SK-N-SH treated with all-trans-retinoic acid at 6 μM for 48 hours (cell line): ENCODE results near the gene COPG2.

Experiments used
- ATAC-seq: fragments of 200-7000 bp; cut with Tn5 transposase; 3 replicates; pipeline ENCODE4 v1.9.1; 2020; ENCODE audit warnings: mild to moderate bottlenecking, moderate library complexity
- ARNTL ChIP-seq: fragments of 450-650 bp; formaldehyde crosslinking; IDR thresholded peaks from 2 replicates; pipeline ENCODE4 v1.5.0; 2020; ENCODE audit warnings: low read depth, mild to moderate bottlenecking, moderate library complexity, borderline replicate concordance
- BACH2 ChIP-seq: fragments of 250-450 bp; sonication (Bioruptor Pico); IDR thresholded peaks from 2 replicates; pipeline ENCODE4 v1.9.0; 2021; ENCODE audit warnings: mild to moderate bottlenecking, borderline replicate concordance
- CSDC2 ChIP-seq: fragments of 250-450 bp; sonication (Bioruptor Pico); IDR thresholded peaks from 2 replicates; pipeline ENCODE4 v1.5.0; 2020; ENCODE audit warnings: mild to moderate bottlenecking, moderate library complexity
- ESRRG ChIP-seq: fragments of 250-450 bp; sonication (Bioruptor Pico); IDR thresholded peaks from 2 replicates; pipeline ENCODE4 v1.6.1; 2021; ENCODE audit warnings: mild to moderate bottlenecking
- GLIS3 ChIP-seq: fragments of 250-450 bp; sonication (Bioruptor Pico); IDR thresholded peaks from 2 replicates; pipeline ENCODE4 v1.5.0; 2020; ENCODE audit warnings: mild to moderate bottlenecking, moderate library complexity
- ISL1 ChIP-seq: fragments of 250-450 bp; sonication (Bioruptor Pico); IDR thresholded peaks from 2 replicates; pipeline ENCODE4 v2.1.2; 2022; ENCODE audit warnings: mild to moderate bottlenecking, moderate library complexity
- OSR1 ChIP-seq: fragments of 250-450 bp; sonication (Bioruptor Pico); IDR thresholded peaks from 2 replicates; pipeline ENCODE4 v1.8.0; 2022; ENCODE audit warnings: moderate library complexity, mild to moderate bottlenecking, inconsistent platforms
- PPARA ChIP-seq: fragments of 250-450 bp; sonication (Bioruptor Pico); IDR thresholded peaks from 2 replicates; pipeline ENCODE4 v1.5.0; 2020; ENCODE audit warnings: mild to moderate bottlenecking, borderline replicate concordance
- RARB ChIP-seq: fragments of 250-450 bp; sonication (Bioruptor Pico); IDR thresholded peaks from 2 replicates; pipeline ENCODE4 v1.8.0; 2021; ENCODE audit warnings: mild to moderate bottlenecking, moderate library complexity
- SNAI2 ChIP-seq: fragments of 250-450 bp; sonication (Bioruptor Pico); IDR thresholded peaks from 2 replicates; pipeline ENCODE4 v1.5.0; 2020; ENCODE audit warnings: mild to moderate bottlenecking, moderate library complexity
- TCF4 ChIP-seq: fragments of 250-450 bp; sonication (Bioruptor Pico); IDR thresholded peaks from 2 replicates; pipeline ENCODE4 v1.8.0; 2021; ENCODE audit warnings: mild to moderate bottlenecking, moderate library complexity, borderline replicate concordance
- TOX ChIP-seq: fragments of 250-450 bp; sonication (Bioruptor Pico); IDR thresholded peaks from 2 replicates; pipeline ENCODE4 v1.8.0; 2021; ENCODE audit warnings: mild to moderate bottlenecking, moderate library complexity, borderline replicate concordance
- ZC3H10 ChIP-seq: fragments of 250-450 bp; sonication (Bioruptor Pico); IDR thresholded peaks from 2 replicates; pipeline ENCODE4 v1.5.1; 2021; ENCODE audit warnings: mild to moderate bottlenecking, moderate library complexity
- ZFP3 ChIP-seq: fragments of 250-450 bp; sonication (Bioruptor Pico); IDR thresholded peaks from 2 replicates; pipeline ENCODE4 v1.5.0; 2020; ENCODE audit warnings: mild to moderate bottlenecking, moderate library complexity
- ZFP30 ChIP-seq: fragments of 450-650 bp; formaldehyde crosslinking; IDR thresholded peaks from 2 replicates; pipeline ENCODE4 v1.5.0; 2022; ENCODE audit warnings: mild to moderate bottlenecking, moderate library complexity
- ZNF565 ChIP-seq: fragments of 450-650 bp; formaldehyde crosslinking; conservative IDR thresholded peaks from 2 replicates; pipeline ENCODE4 v1.5.0; 2020; ENCODE audit warnings: low read depth, mild to moderate bottlenecking, moderate library complexity
- ZNF70 ChIP-seq: fragments of 450-650 bp; formaldehyde crosslinking; IDR thresholded peaks from 2 replicates; pipeline ENCODE4 v1.5.0; 2020; ENCODE audit warnings: mild to moderate bottlenecking, moderate library complexity
- ZNF8 ChIP-seq: fragments of 450-650 bp; formaldehyde crosslinking; IDR thresholded peaks from 2 replicates; pipeline ENCODE4 v1.5.0; 2020; ENCODE audit warnings: mild to moderate bottlenecking, moderate library complexity
- TF ChIP-seq, protein P1 (sequence below): fragments of 250-450 bp; sonication (Bioruptor Pico); IDR thresholded peaks from 2 replicates; pipeline ENCODE4 v1.5.0; 2020; ENCODE audit warnings: mild to moderate bottlenecking, moderate library complexity
- TF ChIP-seq, protein P2 (sequence below): fragments of 250-450 bp; sonication (Bioruptor Pico); IDR thresholded peaks from 2 replicates; pipeline ENCODE4 v1.8.0; 2021; ENCODE audit warnings: low read depth, mild to moderate bottlenecking, moderate library complexity, borderline replicate concordance
- TF ChIP-seq, protein P3 (sequence below): fragments of 250-450 bp; sonication (Bioruptor Pico); IDR thresholded peaks from 2 replicates; pipeline ENCODE4 v1.8.0; 2020; ENCODE audit warnings: mild to moderate bottlenecking, moderate library complexity, borderline replicate concordance
- TF ChIP-seq, protein P4 (sequence below): fragments of 250-450 bp; sonication (Bioruptor Pico); IDR thresholded peaks from 2 replicates; pipeline ENCODE4 v1.5.1; 2021; ENCODE audit warnings: mild to moderate bottlenecking, moderate library complexity

COPG2 gene

DNA sequence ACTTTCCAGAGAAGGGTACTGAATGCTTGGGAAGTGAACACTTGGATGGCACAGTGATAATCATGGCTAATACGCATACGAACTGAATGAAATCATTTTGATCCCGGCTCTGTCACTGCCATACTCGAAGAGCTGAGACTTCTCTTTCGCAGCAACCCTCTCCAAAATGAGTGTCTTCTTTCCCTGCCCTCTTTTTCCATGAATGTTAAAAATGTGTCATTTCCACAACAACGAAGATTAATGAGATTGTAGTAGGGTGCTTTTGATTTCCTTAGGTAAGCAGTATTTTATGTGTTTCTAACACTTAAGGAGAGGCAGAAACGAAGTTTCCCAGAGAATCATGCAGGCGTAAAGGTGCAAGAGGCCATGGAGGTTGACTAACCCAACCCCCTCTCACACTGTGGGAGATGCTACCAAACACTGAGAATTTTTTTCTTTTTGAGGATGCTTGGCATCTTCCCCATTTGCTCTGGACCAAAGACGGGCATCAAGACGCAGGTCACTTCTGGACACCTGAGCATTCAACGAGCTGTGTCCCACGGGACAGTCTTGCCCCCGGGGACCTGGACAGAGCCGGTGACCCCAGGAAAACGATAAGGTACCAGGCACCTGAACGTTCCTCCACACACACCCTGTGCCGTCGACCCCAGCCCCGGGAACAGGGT lies 823 bp downstream of the COPG2 start:
- peak; percentile 2; the same call in 2 of the 3 replicates for ATAC-seq
- no peak for TF ChIP-seq GLIS3 (CRISPR knock-in tag)
- no peak for TF ChIP-seq ZNF565 (CRISPR knock-in tag)
- TF ChIP-seq TCF4 (CRISPR knock-in tag), result no peak
- TF ChIP-seq SNAI2, result no peak
- TF ChIP-seq ZC3H10, result no peak
- no peak for TF ChIP-seq ESRRG (CRISPR knock-in tag)
- TF ChIP-seq, protein P1, sequence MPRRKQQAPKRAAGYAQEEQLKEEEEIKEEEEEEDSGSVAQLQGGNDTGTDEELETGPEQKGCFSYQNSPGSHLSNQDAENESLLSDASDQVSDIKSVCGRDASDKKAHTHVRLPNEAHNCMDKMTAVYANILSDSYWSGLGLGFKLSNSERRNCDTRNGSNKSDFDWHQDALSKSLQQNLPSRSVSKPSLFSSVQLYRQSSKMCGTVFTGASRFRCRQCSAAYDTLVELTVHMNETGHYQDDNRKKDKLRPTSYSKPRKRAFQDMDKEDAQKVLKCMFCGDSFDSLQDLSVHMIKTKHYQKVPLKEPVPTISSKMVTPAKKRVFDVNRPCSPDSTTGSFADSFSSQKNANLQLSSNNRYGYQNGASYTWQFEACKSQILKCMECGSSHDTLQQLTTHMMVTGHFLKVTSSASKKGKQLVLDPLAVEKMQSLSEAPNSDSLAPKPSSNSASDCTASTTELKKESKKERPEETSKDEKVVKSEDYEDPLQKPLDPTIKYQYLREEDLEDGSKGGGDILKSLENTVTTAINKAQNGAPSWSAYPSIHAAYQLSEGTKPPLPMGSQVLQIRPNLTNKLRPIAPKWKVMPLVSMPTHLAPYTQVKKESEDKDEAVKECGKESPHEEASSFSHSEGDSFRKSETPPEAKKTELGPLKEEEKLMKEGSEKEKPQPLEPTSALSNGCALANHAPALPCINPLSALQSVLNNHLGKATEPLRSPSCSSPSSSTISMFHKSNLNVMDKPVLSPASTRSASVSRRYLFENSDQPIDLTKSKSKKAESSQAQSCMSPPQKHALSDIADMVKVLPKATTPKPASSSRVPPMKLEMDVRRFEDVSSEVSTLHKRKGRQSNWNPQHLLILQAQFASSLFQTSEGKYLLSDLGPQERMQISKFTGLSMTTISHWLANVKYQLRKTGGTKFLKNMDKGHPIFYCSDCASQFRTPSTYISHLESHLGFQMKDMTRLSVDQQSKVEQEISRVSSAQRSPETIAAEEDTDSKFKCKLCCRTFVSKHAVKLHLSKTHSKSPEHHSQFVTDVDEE (CRISPR knock-in tag), result no peak
- no peak for TF ChIP-seq PPARA (CRISPR knock-in tag)
- no peak for TF ChIP-seq RARB (CRISPR knock-in tag)
- TF ChIP-seq, all 23 proteins: peak for 0

DNA sequence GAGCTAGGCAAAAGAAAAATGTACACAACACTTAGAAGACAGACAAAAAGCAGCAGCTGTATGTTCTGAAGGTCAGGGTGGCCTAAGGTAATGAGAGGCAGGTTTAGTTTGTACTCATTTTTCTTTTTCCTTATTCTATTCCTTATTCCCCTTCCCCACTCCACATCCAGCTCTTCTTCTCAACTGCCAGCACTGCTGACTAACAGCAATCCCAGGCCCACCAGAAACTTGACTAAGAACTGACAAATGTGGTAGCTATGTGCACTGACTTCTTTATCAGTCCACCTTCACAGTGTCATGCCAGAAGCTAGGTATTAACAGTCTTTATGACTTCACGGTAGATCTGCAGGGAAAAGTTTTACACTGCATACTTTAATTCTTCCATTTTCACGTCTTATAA lies 6.1 kb downstream of the COPG2 start:
- TF ChIP-seq TCF4 (CRISPR knock-in tag) (no peak), ZFP30 (no peak), ZNF8 (CRISPR knock-in tag) (no peak), OSR1 (CRISPR knock-in tag) (no peak), ESRRG (CRISPR knock-in tag) (no peak), BACH2 (CRISPR knock-in tag) (no peak), TOX (CRISPR knock-in tag) (no peak), ARNTL (CRISPR knock-in tag) (no peak), RARB (CRISPR knock-in tag) (no peak), ZNF70 (no peak), ZNF565 (CRISPR knock-in tag) (no peak), CSDC2 (CRISPR knock-in tag) (no peak), PPARA (CRISPR knock-in tag) (no peak), SNAI2 (no peak), ZFP3 (CRISPR knock-in tag) (no peak), ISL1 (CRISPR knock-in tag) (no peak)
- TF ChIP-seq, protein P2, sequence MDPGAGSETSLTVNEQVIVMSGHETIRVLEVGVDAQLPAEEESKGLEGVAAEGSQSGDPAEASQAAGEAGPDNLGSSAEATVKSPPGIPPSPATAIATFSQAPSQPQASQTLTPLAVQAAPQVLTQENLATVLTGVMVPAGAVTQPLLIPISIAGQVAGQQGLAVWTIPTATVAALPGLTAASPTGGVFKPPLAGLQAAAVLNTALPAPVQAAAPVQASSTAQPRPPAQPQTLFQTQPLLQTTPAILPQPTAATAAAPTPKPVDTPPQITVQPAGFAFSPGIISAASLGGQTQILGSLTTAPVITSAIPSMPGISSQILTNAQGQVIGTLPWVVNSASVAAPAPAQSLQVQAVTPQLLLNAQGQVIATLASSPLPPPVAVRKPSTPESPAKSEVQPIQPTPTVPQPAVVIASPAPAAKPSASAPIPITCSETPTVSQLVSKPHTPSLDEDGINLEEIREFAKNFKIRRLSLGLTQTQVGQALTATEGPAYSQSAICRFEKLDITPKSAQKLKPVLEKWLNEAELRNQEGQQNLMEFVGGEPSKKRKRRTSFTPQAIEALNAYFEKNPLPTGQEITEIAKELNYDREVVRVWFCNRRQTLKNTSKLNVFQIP, result no peak
- TF ChIP-seq, protein P3, sequence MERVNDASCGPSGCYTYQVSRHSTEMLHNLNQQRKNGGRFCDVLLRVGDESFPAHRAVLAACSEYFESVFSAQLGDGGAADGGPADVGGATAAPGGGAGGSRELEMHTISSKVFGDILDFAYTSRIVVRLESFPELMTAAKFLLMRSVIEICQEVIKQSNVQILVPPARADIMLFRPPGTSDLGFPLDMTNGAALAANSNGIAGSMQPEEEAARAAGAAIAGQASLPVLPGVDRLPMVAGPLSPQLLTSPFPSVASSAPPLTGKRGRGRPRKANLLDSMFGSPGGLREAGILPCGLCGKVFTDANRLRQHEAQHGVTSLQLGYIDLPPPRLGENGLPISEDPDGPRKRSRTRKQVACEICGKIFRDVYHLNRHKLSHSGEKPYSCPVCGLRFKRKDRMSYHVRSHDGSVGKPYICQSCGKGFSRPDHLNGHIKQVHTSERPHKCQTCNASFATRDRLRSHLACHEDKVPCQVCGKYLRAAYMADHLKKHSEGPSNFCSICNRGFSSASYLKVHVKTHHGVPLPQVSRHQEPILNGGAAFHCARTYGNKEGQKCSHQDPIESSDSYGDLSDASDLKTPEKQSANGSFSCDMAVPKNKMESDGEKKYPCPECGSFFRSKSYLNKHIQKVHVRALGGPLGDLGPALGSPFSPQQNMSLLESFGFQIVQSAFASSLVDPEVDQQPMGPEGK (CRISPR knock-in tag), result no peak
- TF ChIP-seq, protein P4, sequence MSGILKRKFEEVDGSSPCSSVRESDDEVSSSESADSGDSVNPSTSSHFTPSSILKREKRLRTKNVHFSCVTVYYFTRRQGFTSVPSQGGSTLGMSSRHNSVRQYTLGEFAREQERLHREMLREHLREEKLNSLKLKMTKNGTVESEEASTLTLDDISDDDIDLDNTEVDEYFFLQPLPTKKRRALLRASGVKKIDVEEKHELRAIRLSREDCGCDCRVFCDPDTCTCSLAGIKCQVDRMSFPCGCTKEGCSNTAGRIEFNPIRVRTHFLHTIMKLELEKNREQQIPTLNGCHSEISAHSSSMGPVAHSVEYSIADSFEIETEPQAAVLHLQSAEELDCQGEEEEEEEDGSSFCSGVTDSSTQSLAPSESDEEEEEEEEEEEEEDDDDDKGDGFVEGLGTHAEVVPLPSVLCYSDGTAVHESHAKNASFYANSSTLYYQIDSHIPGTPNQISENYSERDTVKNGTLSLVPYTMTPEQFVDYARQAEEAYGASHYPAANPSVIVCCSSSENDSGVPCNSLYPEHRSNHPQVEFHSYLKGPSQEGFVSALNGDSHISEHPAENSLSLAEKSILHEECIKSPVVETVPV, result no peak
- TF ChIP-seq, protein P1 (CRISPR knock-in tag), result no peak
- ATAC-seq, result no peak
